Common myeloid progenitor, CD34-positive (primary cell): ENCODE results near the gene SUN2.

Experiments used
- CTCF ChIA-PET: fragments of 350-600 bp; sonication (Branson Sonifier 250); formaldehyde crosslinking; loops from one replicate; lab custom pipeline; 2021; ENCODE audit warnings: antibody characterized with exemption; lab: Charles Lee
- POLR2A ChIA-PET: fragments of 350-600 bp; sonication (Branson Sonifier 250); formaldehyde crosslinking; loops from one replicate; lab custom pipeline; 2021; ENCODE audit warnings: antibody characterized with exemption; lab: Charles Lee
- DNase-seq, 3 donors: peaks; one replicate each; pipeline versions ENCODE4 v3.0.0 to v3.0.0-alpha.2; 2013
- H3K27ac ChIP-seq, 2 experiments: 1 replicate in 1 of 2; 2 replicates in 1 of 2; pipeline ENCODE4 v1.7.0; 2013; ENCODE audit warnings: inconsistent platforms in 2 of 2, low read length in 2 of 2, mild to moderate bottlenecking in 2 of 2, low read depth in 1 of 2, moderate library complexity in 1 of 2; ENCODE audit not compliant: severe bottlenecking in 2 of 2, insufficient read depth in 1 of 2, poor library complexity in 1 of 2
- H3K27me3 ChIP-seq, 5 experiments: replicated peaks in 2 of 5; 1 replicate in 3 of 5; 2 replicates in 2 of 5; pipeline versions ENCODE4 v1.6.1 to v1.7.0; 2013; ENCODE audit warnings: low read length in 4 of 5, mild to moderate bottlenecking in 2 of 5, moderate library complexity in 2 of 5, inconsistent platforms in 1 of 5; ENCODE audit not compliant: insufficient read depth in 5 of 5, control insufficient read depth in 4 of 5
- H3K36me3 ChIP-seq, 4 experiments: 1 replicate in 2 of 4; 2 replicates in 2 of 4; pipeline versions ENCODE4 v1.6.1 to v1.7.0; 2013; ENCODE audit warnings: low read length in 3 of 4, control low read depth in 1 of 4, mild to moderate bottlenecking in 1 of 4; ENCODE audit not compliant: control insufficient read depth in 4 of 4, insufficient read depth in 4 of 4
- H3K4me1 ChIP-seq, 4 experiments: 1 replicate in 3 of 4; 2 replicates in 1 of 4; pipeline versions ENCODE4 v1.6.1 to v1.7.1; 2013; ENCODE audit warnings: low read length in 3 of 4, mild to moderate bottlenecking in 3 of 4, control low read depth in 1 of 4, inconsistent platforms in 1 of 4, moderate library complexity in 1 of 4; ENCODE audit not compliant: control insufficient read depth in 4 of 4, insufficient read depth in 4 of 4; ENCODE audit errors: control extremely low read depth in 1 of 4
- H3K4me3 ChIP-seq, 7 experiments: 1 replicate in 4 of 7; 2 replicates in 3 of 7; pipeline versions ENCODE4 v1.5.1 to v1.7.0; 2013; ENCODE audit warnings: mild to moderate bottlenecking in 7 of 7, low read length in 6 of 7, moderate library complexity in 6 of 7, inconsistent platforms in 2 of 7, low read depth in 2 of 7, control low read depth in 1 of 7; ENCODE audit not compliant: insufficient read depth in 4 of 7, control insufficient read depth in 1 of 7; ENCODE audit errors: extremely low read depth in 1 of 7
- H3K9me3 ChIP-seq, 5 experiments: 1 replicate in 4 of 5; 2 replicates in 1 of 5; pipeline versions ENCODE4 v1.6.1 to v1.7.1; 2013; ENCODE audit warnings: low read length in 4 of 5, mild to moderate bottlenecking in 2 of 5, inconsistent platforms in 1 of 5, low read depth in 1 of 5, moderate library complexity in 1 of 5; ENCODE audit not compliant: control insufficient read depth in 4 of 5, insufficient read depth in 2 of 5; ENCODE audit errors: control extremely low read depth in 1 of 5
- WGBS: methylation state at CpG from one replicate; pipeline ENCODE4 v1.1.5; 2013; ENCODE audit not compliant: insufficient coverage; 5-methylcytosine and 5-hydroxymethylcytosine counted together

SUN2 gene

DNA sequence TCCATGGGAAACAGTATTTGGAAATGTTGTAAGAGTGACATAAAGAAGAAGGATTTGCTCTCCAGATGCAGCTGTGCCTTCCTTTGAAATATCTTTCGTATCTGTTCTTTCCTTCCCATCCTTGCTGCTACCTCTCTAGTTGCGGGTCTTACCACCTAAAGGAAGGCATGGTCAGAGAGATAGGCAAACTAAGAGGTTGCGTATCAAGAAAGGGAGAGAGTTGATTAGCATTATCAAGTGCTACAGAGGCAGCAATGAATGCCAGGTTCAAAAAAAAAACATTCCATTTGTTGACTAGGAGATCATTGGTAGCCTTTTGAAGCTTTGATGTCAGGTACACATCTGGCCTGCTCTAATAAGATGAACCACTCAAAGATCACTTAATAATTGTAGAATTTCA lies 45.4 kb downstream of the SUN2 start:
- Histone ChIP-seq H3K27ac (no peak overlapping the region), H3K4me3 (no peak overlapping the region), H3K36me3 (peaks cover 3 to 30% (median 15%) of the 10 kb centered on the region in 4 experiments), H3K9me3 (no peaks in the 10 kb centered on the region), H3K4me1 (peaks cover 22 to 60% (median 40%) of the 10 kb centered on the region in 4 experiments), H3K27me3 (no peaks in the 10 kb centered on the region)
- ChIA-PET CTCF (interaction anchor here (0.8 to 3.0 kb wide), 4 partner anchors 8 to 22 kb away, joined by 3 to 17 read pairs (median 6); no protein-coding TSS in a partner anchor), POLR2A (interaction anchor here (0.8 kb wide), 1 partner anchor 15 kb away, joined by 4 read pairs; no protein-coding TSS in a partner anchor)
- peak in 2 of 3 donors; percentile 26 to 48 for DNase-seq
- WGBS, result 67% methylated on average over 1 of the region's 3 CpGs

DNA sequence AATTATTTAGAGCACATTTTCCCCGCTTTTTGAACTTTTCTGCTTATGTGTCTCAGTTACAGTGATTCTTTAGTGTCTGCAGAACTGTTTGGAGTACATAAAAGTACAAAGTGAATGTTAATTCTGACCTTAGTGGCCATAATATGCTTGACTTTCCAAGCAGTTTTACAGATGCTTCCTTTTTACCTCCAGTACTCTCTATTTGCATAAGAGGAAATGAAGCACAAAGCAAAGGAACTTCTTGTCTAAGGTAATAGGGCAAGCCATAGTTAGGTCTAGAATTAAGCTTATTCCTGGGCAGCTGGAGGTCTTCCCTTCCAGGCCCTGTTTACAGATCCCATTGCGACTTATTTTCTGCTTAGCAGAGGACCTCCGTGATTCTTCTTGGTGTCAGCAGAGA lies 46.5 kb downstream of the SUN2 start:
- ChIA-PET CTCF (interaction anchor here (0.8 to 3.0 kb wide), 4 partner anchors 9 to 23 kb away, joined by 3 to 17 read pairs (median 6); no protein-coding TSS in a partner anchor), POLR2A (no interaction called here)
- peaks cover 27 to 57% (median 43%) of the 10 kb centered on the region in 4 experiments for H3K4me1 ChIP-seq
- H3K27me3 ChIP-seq, result no peaks in the 10 kb centered on the region
- peaks cover 3 to 30% (median 14%) of the 10 kb centered on the region in 4 experiments for H3K36me3 ChIP-seq
- 93% methylated on average over 3 of the region's 3 CpGs for WGBS
- no peaks in the 10 kb centered on the region for H3K9me3 ChIP-seq
- peak overlapping the region in 1 of 7 experiments; percentile 15 for H3K4me3 ChIP-seq
- no peak overlapping the region for H3K27ac ChIP-seq
- peak in 1 of 3 donors; percentile 18 for DNase-seq

DNA sequence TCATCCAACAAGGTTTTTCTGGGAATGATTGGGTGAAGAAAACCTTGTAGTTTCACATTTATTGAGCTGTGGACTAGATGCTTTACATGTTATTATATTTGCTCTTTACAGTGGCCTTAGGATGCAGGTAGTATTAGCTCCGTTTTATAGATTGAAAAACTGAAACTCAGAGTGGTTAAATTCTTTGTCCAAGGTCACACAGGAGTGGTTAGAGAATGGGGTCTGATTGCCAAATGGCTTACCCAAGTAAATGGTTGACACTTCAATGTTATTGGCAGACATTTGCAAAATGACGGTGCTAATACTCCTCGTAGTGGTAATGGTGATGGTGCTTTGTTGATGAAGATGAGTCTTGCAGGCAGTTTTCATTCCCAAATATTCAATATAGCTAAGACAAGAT lies 47.8 kb downstream of the SUN2 start:
- ChIA-PET POLR2A (interaction anchor here (0.7 kb wide), 1 partner anchor 28 kb away, joined by 3 read pairs; no protein-coding TSS in a partner anchor), CTCF (interaction anchor here (0.7 to 2.0 kb wide), 3 partner anchors 10 to 21 kb away, joined by 3 to 9 read pairs (median 6); no protein-coding TSS in a partner anchor)
- 100% methylated on average over 1 of the region's 3 CpGs for WGBS
- no peaks in the 10 kb centered on the region for H3K9me3 ChIP-seq
- peaks cover 3 to 28% (median 13%) of the 10 kb centered on the region in 4 experiments for H3K36me3 ChIP-seq
- H3K4me3 ChIP-seq, result peak overlapping the region in 3 of 7 experiments; percentile 3 to 25 (median 3)
- no peak overlapping the region for H3K27ac ChIP-seq
- H3K4me1 ChIP-seq, result peaks cover 27 to 47% (median 39%) of the 10 kb centered on the region in 4 experiments
- DNase-seq, result no peak
- H3K27me3 ChIP-seq, result no peaks in the 10 kb centered on the region

- H3K36me3 ChIP-seq, result peaks cover 3 to 23% (median 9%) of the 10 kb centered on the region in 4 experiments
- H3K27me3 ChIP-seq, result no peaks in the 10 kb centered on the region
- no peak for DNase-seq
- ChIA-PET CTCF (interaction anchor here (0.7 to 2.0 kb wide), 4 partner anchors 9 to 22 kb away, joined by 3 to 9 read pairs (median 4); no protein-coding TSS in a partner anchor), POLR2A (interaction anchor here (0.7 kb wide), 1 partner anchor 29 kb away, joined by 3 read pairs; no protein-coding TSS in a partner anchor)
- H3K9me3 ChIP-seq, result no peaks in the 10 kb centered on the region
- peak overlapping the region in 1 of 2 experiments; percentile 91 for H3K27ac ChIP-seq
- WGBS, result 64% methylated on average over 1 of the region's 2 CpGs
- H3K4me3 ChIP-seq, result peak overlapping the region; percentile 6 to 96 (median 88)
- H3K4me1 ChIP-seq, result peaks cover 26 to 41% (median 35%) of the 10 kb centered on the region in 4 experiments
Measured at GRCh38 chr22:38707346-38707745, 48.5 kb downstream of the SUN2 start.

GRCh38 chr22:38706901-38707195 lies 49.0 kb downstream of the SUN2 start:
- peaks cover 0 to 19% (median 9%) of the 10 kb centered on the region in 4 experiments for H3K36me3 ChIP-seq
- CTCF ChIA-PET, result interaction anchor here (1.1 to 2.0 kb wide), 2 partner anchors 11 to 16 kb away, joined by 3 to 9 read pairs; no protein-coding TSS in a partner anchor
- peaks cover 26 to 43% (median 35%) of the 10 kb centered on the region in 4 experiments for H3K4me1 ChIP-seq
- POLR2A ChIA-PET, result interaction anchor here (1.6 kb wide), 1 partner anchor 25 kb away, joined by 5 read pairs; the partner anchor contains the start of gene TOMM22
- H3K27me3 ChIP-seq, result no peaks in the 10 kb centered on the region
- H3K27ac ChIP-seq, result peak overlapping the region; percentile 78 to 91
- WGBS, result 0% methylated on average over 1 of the region's 4 CpGs
- H3K4me3 ChIP-seq, result peak overlapping the region in 6 of 7 experiments; percentile 87 to 96 (median 88)
- H3K9me3 ChIP-seq, result no peaks in the 10 kb centered on the region
- DNase-seq, result no peak

GRCh38 chr22:38706101-38706900 lies 49.5 kb downstream of the SUN2 start:
- peaks cover 26 to 48% (median 41%) of the 10 kb centered on the region in 4 experiments for H3K4me1 ChIP-seq
- H3K4me3 ChIP-seq, result peak overlapping the region; percentile 87 to 99 (median 89)
- peak in 2 of 3 donors; percentile 40 to 47 for DNase-seq
- CTCF ChIA-PET, result interaction anchor here (1.1 to 2.0 kb wide), 3 partner anchors 8 to 17 kb away, joined by 3 to 9 read pairs (median 4); no protein-coding TSS in a partner anchor
- POLR2A ChIA-PET, result interaction anchor here (0.6 to 1.6 kb wide), 2 partner anchors 25 to 261 kb away, joined by 3 to 5 read pairs; partner anchors contain the start of gene TOMM22
- H3K27ac ChIP-seq, result peak overlapping the region; percentile 78 to 91
- 0% methylated on average over 72 of the region's 80 CpGs for WGBS
- no peaks in the 10 kb centered on the region for H3K27me3 ChIP-seq
- H3K9me3 ChIP-seq, result no peaks in the 10 kb centered on the region
- H3K36me3 ChIP-seq, result peaks cover 0 to 19% (median 9%) of the 10 kb centered on the region in 4 experiments
